GM21360 (cell line): Measurements from ENCODE around the gene ADARB2.
"Not testable (repeated sequence)": the region's sequence is repeated elsewhere in the genome, so short reads cannot be mapped to it uniquely, and the experiment has no call there.

Experiments used
- ATAC-seq: cut with Tn5 transposase; IDR thresholded peaks from one replicate; pipeline ENCODE4 v1.9.1; 2021; ENCODE audit warnings: mild to moderate bottlenecking, moderate library complexity; ENCODE audit not compliant: unreplicated experiment

Gene ADARB2

GRCh38 chr10:1344408-1344807, 392.9 kb downstream of the ADARB2 start:
- ATAC-seq: no peak

DNA sequence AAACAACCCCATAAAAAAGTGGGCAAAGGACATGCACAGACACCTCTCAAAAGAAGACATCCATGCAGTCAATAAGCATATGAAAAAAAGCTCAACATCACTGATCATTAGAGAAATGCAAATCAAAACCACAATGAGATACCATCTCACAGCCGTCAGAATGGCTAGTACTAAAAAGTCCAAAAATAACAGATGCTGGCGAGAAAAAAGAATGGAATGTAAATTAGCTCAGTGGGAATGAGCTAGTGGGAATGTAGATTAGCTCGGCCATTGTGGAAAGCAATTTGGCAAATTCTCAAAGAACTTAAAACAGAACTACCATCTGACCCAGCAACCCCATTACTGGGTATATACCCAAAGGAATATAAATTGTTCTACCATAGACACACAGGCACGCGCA, 394.1 kb downstream of the ADARB2 start:
- no peak for ATAC-seq

- ATAC-seq: not testable (repeated sequence)
Observed at GRCh38 chr10:1341052-1341451, 396.3 kb downstream of the ADARB2 start.

- ATAC-seq: no peak
Observed at GRCh38 chr10:1339396-1339795, 397.9 kb downstream of the ADARB2 start.

- ATAC-seq: no peak
Observed at GRCh38 chr10:1335642-1336041, 401.7 kb downstream of the ADARB2 start.

DNA sequence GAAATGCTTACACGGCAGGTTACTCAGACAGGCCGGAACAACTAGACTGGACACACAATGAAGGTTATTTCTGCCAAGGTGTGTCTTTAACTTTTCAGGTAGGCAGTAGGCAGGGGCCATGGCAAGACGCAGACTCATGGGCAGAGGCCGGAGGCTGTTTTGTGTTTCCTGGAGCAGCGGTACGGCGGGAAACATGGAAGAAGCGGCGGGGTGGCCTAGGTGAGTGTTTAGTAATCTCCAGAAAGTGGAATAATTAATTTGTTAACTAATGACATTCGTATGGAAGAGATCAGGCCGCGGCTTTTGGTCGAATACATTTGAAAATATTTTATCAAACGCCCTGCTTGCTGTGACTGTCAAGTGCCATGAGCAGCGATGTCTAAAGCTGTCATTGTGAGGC, 403.3 kb downstream of the ADARB2 start:
- no peak for ATAC-seq

DNA sequence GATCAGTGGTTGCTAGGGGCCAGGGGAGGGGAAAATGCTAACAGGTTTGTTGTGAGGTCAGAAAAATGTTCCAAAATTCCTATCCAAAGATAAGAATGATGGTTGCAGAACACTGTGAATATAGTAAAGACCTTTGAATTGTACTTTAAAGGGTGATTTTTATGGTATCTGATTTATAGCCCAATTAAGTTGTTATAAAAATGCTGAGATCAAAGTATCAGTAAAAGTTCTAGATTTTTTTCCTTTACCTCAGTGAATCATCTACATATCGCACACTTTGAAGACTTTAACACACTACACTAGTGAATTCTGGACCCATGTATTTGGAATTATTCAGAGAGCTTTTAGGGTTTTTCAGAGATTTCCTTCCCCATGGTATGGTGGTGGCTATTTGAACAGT, 405.8 kb downstream of the ADARB2 start:
- ATAC-seq: no peak

GRCh38 chr10:1329622-1330021, 407.7 kb downstream of the ADARB2 start:
- ATAC-seq: no peak

- ATAC-seq: no peak
Observed at GRCh38 chr10:1328981-1329614, 408.2 kb downstream of the ADARB2 start.

GRCh38 chr10:1328161-1328823, 409.0 kb downstream of the ADARB2 start:
- ATAC-seq: no peak

DNA sequence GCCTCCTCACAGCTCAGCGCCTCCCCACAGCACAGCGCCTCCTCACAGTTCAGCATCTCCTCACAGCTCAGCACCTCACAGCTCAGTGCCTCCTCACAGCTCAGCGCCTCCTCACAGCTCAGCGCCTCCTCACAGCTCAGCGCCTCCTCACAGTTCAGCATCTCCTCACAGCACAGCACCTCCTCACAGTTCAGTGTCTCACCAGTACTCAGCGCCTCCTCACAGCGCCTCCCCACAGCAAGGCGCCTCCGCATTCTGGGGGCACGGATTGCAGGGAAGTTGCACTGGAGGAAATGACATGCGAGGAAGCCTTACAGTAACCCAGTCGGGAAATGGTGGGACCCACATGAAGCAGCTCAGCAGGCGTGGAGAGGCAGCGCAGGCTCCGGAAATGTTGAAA, 409.6 kb downstream of the ADARB2 start:
- ATAC-seq: no peak

DNA sequence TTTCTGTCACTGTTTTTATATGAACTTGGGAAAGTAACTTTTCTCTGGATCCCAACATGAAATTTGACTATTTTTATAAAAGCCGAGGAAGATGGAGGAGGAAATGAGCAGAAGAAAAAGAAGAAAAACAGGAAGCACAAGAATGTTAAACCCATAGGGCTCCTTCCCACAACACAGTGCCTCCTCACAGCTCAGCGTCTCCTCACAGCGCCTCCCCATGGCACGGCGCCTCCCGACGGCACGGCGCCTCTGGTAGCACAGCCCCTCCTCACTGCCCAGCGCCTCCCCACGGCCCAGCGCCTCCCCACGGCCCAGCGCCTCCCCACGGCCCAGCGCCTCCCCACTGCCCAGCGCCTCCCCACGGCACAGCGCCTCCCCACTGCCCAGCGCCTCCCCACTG, 410.8 kb downstream of the ADARB2 start:
- ATAC-seq: not testable (repeated sequence)

DNA sequence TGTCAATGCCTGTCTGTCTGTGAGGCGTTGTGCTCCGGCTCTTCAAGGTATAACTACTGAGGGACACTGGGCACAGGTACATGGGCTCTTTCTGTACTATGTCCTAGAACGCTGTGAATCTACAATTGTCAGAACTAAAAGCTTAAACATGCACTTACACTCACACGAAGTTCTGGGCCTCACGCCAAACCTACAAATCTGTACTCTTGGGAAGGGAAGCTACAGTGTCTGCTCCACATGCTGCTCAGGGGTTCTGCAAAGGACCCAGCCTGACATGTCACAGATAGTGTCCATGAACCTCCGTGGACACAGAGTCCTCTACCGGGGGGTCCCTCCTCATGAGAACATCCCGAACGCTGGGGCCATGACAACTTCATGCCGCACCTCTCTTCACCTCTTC, 412.4 kb downstream of the ADARB2 start:
- ATAC-seq: no peak

GRCh38 chr10:1323951-1324350, 413.4 kb downstream of the ADARB2 start:
- ATAC-seq: peak; percentile 82

DNA sequence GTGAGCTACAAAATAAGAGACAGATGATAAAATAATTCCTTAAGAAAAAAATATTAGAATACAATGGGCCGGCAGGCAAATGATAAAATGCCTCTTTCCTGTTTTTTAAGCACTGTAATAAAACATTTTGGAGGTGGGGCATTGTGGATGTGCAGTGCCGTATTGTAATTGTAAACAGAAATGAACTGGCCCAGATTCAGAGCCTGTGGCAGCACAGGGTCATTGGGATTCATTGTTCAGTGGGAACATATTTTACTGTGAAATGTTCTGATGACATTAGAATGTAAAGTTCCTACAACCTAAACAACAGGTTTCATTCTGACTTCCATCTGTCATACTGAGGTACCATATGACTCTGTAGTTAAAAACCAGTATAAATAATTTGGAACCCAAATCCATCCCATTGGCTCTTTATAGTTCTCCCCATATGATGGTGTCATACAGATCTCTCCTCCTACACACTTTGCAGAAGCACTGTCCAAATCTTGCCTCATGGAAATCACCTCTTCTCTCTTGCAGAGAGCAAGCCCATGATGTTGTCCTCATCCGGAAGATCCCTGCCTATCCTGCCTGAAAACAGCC, 416.5 kb downstream of the ADARB2 start:
- no peak for ATAC-seq

- no peak for ATAC-seq
Observed at GRCh38 chr10:1316809-1317143, 420.5 kb downstream of the ADARB2 start.

DNA sequence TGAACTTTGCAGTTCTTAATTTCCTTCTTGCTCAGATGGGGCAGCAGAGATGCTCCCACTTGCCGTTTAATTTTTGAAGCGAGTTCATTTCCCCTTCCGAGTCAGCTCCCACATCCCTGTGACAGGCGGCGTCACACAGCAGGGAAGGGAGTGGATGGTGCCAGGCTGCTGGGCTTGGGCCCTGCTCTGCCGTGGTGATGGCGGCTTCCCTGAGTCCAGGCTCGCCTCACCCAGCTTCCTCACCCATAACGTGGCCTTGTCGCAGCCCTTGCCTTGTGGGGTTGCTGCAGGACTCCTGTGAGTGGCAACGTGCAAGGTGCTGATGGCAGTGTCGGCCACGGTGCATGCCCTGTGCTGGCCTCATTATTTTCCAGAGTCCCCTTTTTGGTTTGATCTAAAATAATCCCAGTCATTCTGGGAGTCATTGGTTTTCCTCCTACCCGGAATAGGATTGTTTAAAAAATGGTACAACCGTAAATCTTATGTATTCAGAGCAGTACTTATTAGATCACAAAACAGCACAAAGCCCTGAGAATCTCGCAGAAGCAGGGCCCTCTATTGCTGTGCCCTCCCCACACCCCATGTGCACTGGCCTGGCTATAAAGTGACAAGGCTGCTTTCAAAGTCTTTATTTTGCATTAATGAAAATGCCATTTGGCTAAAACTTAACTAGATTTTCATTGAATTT, 421.1 kb downstream of the ADARB2 start:
- no peak for ATAC-seq

- no peak for ATAC-seq
Observed at GRCh38 chr10:1315178-1315577, 422.1 kb downstream of the ADARB2 start.

GRCh38 chr10:1311726-1312125, 425.6 kb downstream of the ADARB2 start:
- ATAC-seq: no peak

DNA sequence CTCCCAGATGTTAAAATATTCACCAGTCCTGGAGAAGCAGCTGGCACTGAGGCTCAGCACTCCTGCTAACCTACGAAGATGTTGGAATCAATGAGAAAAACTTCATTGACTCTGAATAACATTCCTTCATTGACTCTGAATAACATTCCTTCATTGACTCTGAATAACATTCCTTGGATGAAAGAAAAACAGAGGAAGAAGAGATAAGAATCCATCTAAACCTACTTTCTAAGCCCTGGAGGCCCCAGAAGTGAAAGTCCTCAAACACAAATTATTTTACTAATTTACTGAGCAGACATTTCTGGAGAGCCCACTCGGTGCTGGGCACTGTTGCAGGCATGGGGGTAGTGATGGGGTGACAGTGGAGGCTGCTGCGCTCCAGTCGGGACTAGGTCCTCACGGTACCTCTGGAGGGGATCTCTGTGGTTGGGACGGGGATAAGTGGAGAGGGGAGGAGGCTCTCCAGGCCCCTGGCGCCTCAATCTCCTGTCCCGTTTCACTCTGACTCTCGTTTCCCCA, 427.0 kb downstream of the ADARB2 start:
- ATAC-seq: no peak

GRCh38 chr10:1309617-1310270, 427.6 kb downstream of the ADARB2 start:
- no peak for ATAC-seq
